Suprapubic skin (tissue), 4 donors: ENCODE data around the gene MOBP. TPM values are rescaled to one million over a fixed set of nuclear protein-coding genes. Genes with fewer than 3 reads are reported as not detected.

Experiments used
- DNase-seq, 2 donors: peaks; one replicate each; pipeline ENCODE4 v3.0.0-alpha.2; 2019; ENCODE audit warnings: low spot score in 2 of 2
- H3K27ac ChIP-seq: fragments of 200-600 bp; sonication (generic); one replicate; pipeline ENCODE4 v1.5.1; 2019
- H3K27me3 ChIP-seq: fragments of 200-600 bp; sonication (generic); one replicate; pipeline ENCODE4 v1.5.1; 2019
- H3K36me3 ChIP-seq: fragments of 200-600 bp; sonication (generic); one replicate; pipeline ENCODE4 v1.5.1; 2019
- H3K4me1 ChIP-seq: fragments of 200-600 bp; sonication (generic); one replicate; pipeline ENCODE4 v1.5.1; 2019
- H3K4me3 ChIP-seq: fragments of 200-600 bp; sonication (generic); one replicate; pipeline ENCODE4 v1.5.1; 2019; ENCODE audit warnings: mild to moderate bottlenecking
- H3K9me3 ChIP-seq: fragments of 200-600 bp; sonication (generic); one replicate; pipeline ENCODE4 v1.5.1; 2019
- CTCF ChIP-seq, 2 donors: fragments of 200-600 bp in 1 of 2; fragments of 450-650 bp in 1 of 2; sonication (generic) in 1 of 2; IDR thresholded peaks; one replicate each; pipeline ENCODE4 v1.5.1; 2016 to 2019; ENCODE audit warnings: antibody characterized with exemption in 2 of 2, mild to moderate bottlenecking in 1 of 2, moderate library complexity in 1 of 2
- EP300 ChIP-seq: sonication (generic); formaldehyde crosslinking; IDR thresholded peaks from one replicate; pipeline ENCODE4 v1.6.1; 2017; ENCODE audit warnings: antibody characterized with exemption
- POLR2A ChIP-seq, 2 donors: fragments of 450-650 bp; IDR thresholded peaks; one replicate each; pipeline ENCODE4 v1.6.1; 2017; ENCODE audit warnings: antibody characterized with exemption in 2 of 2, mild to moderate bottlenecking in 2 of 2, moderate library complexity in 2 of 2
- POLR2AphosphoS5 ChIP-seq, 3 donors: sonication (generic); formaldehyde crosslinking; IDR thresholded peaks; one replicate each; pipeline ENCODE4 v1.6.1; 2017; ENCODE audit warnings: antibody characterized with exemption in 3 of 3
- WGBS: methylation state at CpG from one replicate; pipeline ENCODE4 v1.1.5; 2018; 5-methylcytosine and 5-hydroxymethylcytosine counted together
- total RNA-seq, 4 donors: library from RNA; depleted of rRNA; stranded (reverse); fragments of >200 nt; gene quantifications; one replicate each; pipeline ENCODE4 v1.1.0, GENCODE V29; 2016

The MOBP gene
- total RNA-seq, 4 donors from 2014 or later = not detected

- no peaks in the 10 kb centered on the region for H3K36me3 ChIP-seq
- H3K27me3 ChIP-seq = no peaks in the 10 kb centered on the region
- TF ChIP-seq CTCF (IDR thresholded peaks at IDR 0.05) (no peak), POLR2A (IDR thresholded peaks at IDR 0.05) (no peak), POLR2AphosphoS5 (IDR thresholded peaks at IDR 0.05) (no peak), EP300 (no peak)
- no peaks in the 10 kb centered on the region for H3K4me1 ChIP-seq
- H3K4me3 ChIP-seq = no peak overlapping the region
- WGBS = 43% methylated on average over 2 of the region's 2 CpGs
- no peak overlapping the region for H3K27ac ChIP-seq
- H3K9me3 ChIP-seq = no peaks in the 10 kb centered on the region
- DNase-seq = no peak
These were observed 51.6 kb downstream of the MOBP start for GRCh38 chr3:39519103-39519502.

- H3K4me3 ChIP-seq = no peak overlapping the region
- no peaks in the 10 kb centered on the region for H3K36me3 ChIP-seq
- no peak overlapping the region for H3K27ac ChIP-seq
- 39% methylated on average over 3 of the region's 3 CpGs for WGBS
- no peak for DNase-seq
- no peaks in the 10 kb centered on the region for H3K27me3 ChIP-seq
- no peaks in the 10 kb centered on the region for H3K9me3 ChIP-seq
- H3K4me1 ChIP-seq = no peaks in the 10 kb centered on the region
- TF ChIP-seq EP300 (no peak), POLR2AphosphoS5 (IDR thresholded peaks at IDR 0.05) (no peak), CTCF (IDR thresholded peaks at IDR 0.05) (no peak), POLR2A (IDR thresholded peaks at IDR 0.05) (no peak)
These were observed 52.2 kb downstream of the MOBP start for GRCh38 chr3:39519554-39520288.

GRCh38 chr3:39521456-39521855 is 54.0 kb downstream of the MOBP start:
- DNase-seq = no peak
- Histone ChIP-seq H3K9me3 (no peaks in the 10 kb centered on the region), H3K36me3 (no peaks in the 10 kb centered on the region), H3K4me3 (no peak overlapping the region), H3K27ac (no peak overlapping the region), H3K27me3 (no peaks in the 10 kb centered on the region), H3K4me1 (no peaks in the 10 kb centered on the region)
- whole genome bisulfite sequencing = 91% methylated on average over 3 of the region's 3 CpGs
- TF ChIP-seq CTCF (IDR thresholded peaks at IDR 0.05) = no peak
- TF ChIP-seq POLR2AphosphoS5 (IDR thresholded peaks at IDR 0.05) = no peak
- TF ChIP-seq POLR2A (IDR thresholded peaks at IDR 0.05) = no peak
- no peak for TF ChIP-seq EP300

- no peak for TF ChIP-seq POLR2A (IDR thresholded peaks at IDR 0.05)
- TF ChIP-seq CTCF (IDR thresholded peaks at IDR 0.05) = no peak
- no peak for TF ChIP-seq EP300
- TF ChIP-seq POLR2AphosphoS5 (IDR thresholded peaks at IDR 0.05) = no peak
- 94% methylated on average over 1 of the region's 1 CpG for WGBS
- H3K4me1 ChIP-seq = no peaks in the 10 kb centered on the region
These were observed 56.6 kb downstream of the MOBP start for GRCh38 chr3:39524107-39524506.

GRCh38 chr3:39528844-39529243 is 61.4 kb downstream of the MOBP start:
- no peaks in the 10 kb centered on the region for H3K36me3 ChIP-seq
- no peaks in the 10 kb centered on the region for H3K9me3 ChIP-seq
- 79% methylated on average over 4 of the region's 4 CpGs for WGBS
- H3K27me3 ChIP-seq = no peaks in the 10 kb centered on the region
- H3K4me1 ChIP-seq = no peaks in the 10 kb centered on the region
- H3K4me3 ChIP-seq = no peak overlapping the region
- no peak overlapping the region for H3K27ac ChIP-seq
- no peak for TF ChIP-seq EP300
- no peak for TF ChIP-seq POLR2A (IDR thresholded peaks at IDR 0.05)
- TF ChIP-seq CTCF (IDR thresholded peaks at IDR 0.05) = no peak
- no peak for TF ChIP-seq POLR2AphosphoS5 (IDR thresholded peaks at IDR 0.05)
- DNase-seq = no peak

More at GRCh38 chr3:39524107-39524506, 56.6 kb downstream of the MOBP start:
- no peak overlapping the region for H3K4me3 ChIP-seq
- H3K27me3 ChIP-seq = no peaks in the 10 kb centered on the region
- H3K36me3 ChIP-seq = no peaks in the 10 kb centered on the region
- H3K9me3 ChIP-seq = no peaks in the 10 kb centered on the region
- no peak overlapping the region for H3K27ac ChIP-seq
- no peak for DNase-seq
